PFSK-1 (cell line): ENCODE measurements around the gene SLC12A6.

Source experiments
- POLR2AphosphoS5 ChIP-seq: IDR thresholded peaks from 2 replicates; pipeline ENCODE4 v1.6.1; 2012; ENCODE audit warnings: low read depth, mild to moderate bottlenecking, control low read depth, low read length, moderate library complexity
- TAF1 ChIP-seq: IDR thresholded peaks from 2 replicates; pipeline ENCODE4 v1.6.1; 2012; ENCODE audit warnings: low read length, control low read depth, borderline replicate concordance; ENCODE audit not compliant: insufficient read depth
- TF ChIP-seq, protein P1 (sequence below), 2 experiments: IDR thresholded peaks; 2 replicates each; pipeline versions ENCODE4 v1.6.1 to v1.8.0; 2011 to 2012; ENCODE audit warnings: low read depth in 2 of 2, low read length in 2 of 2, control low read depth in 1 of 2, inconsistent platforms in 1 of 2, mild to moderate bottlenecking in 1 of 2, moderate library complexity in 1 of 2; ENCODE audit not compliant: insufficient read depth in 1 of 2

DNA sequence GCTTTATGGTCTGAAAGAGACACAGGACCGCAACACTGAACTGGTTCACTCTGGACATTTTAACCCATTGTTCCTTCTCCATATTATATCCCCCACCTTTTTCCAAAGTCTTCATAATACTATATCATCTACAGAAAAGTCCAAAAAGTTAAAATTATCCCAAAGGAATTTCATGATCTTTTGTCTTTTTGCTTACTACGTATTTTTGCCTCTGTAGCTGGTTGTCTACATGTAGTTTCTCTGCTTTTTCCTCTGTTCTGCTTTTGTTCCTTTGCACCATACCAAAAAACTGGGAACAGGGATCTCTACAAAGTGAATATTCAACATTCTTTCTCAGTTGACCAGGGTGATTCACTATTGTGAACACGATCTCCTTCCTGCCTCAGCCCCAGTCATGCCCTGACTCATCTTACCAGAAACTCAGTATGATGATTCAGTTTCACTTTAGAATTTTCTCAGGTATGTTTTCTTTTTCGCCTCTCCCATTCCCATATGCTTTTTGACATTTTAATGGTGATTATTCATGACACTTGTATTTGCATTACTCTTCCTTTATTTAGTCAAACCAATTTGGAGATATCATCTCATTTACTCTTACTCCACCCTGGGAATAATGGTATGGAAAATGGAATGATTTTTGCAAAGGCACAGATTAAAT is 98.3 kb downstream of the SLC12A6 start:
- no peak for TF ChIP-seq POLR2AphosphoS5
- no peak for TF ChIP-seq TAF1
- TF ChIP-seq, protein P1, sequence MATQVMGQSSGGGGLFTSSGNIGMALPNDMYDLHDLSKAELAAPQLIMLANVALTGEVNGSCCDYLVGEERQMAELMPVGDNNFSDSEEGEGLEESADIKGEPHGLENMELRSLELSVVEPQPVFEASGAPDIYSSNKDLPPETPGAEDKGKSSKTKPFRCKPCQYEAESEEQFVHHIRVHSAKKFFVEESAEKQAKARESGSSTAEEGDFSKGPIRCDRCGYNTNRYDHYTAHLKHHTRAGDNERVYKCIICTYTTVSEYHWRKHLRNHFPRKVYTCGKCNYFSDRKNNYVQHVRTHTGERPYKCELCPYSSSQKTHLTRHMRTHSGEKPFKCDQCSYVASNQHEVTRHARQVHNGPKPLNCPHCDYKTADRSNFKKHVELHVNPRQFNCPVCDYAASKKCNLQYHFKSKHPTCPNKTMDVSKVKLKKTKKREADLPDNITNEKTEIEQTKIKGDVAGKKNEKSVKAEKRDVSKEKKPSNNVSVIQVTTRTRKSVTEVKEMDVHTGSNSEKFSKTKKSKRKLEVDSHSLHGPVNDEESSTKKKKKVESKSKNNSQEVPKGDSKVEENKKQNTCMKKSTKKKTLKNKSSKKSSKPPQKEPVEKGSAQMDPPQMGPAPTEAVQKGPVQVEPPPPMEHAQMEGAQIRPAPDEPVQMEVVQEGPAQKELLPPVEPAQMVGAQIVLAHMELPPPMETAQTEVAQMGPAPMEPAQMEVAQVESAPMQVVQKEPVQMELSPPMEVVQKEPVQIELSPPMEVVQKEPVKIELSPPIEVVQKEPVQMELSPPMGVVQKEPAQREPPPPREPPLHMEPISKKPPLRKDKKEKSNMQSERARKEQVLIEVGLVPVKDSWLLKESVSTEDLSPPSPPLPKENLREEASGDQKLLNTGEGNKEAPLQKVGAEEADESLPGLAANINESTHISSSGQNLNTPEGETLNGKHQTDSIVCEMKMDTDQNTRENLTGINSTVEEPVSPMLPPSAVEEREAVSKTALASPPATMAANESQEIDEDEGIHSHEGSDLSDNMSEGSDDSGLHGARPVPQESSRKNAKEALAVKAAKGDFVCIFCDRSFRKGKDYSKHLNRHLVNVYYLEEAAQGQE (IDR thresholded peaks at IDR 0.05; ENCODE audit: insufficient read depth in 1 of 2, low read depth in 2 of 2, low read length in 2 of 2), result no peak
